Ramos (cell line): ENCODE measurements around the gene SLC8A3.

ENCODE experiments used
- in situ Hi-C: fragments of 300-500 bp; cut with MboI; formaldehyde crosslinking; loops from one replicate; pipeline ENCODE4 v1.14.3; 2022; ENCODE audit warnings: low sequenced_read_pairs; ENCODE audit not compliant: unreplicated experiment

The SLC8A3 gene

GRCh38 chr14:70078329-70078728, 110.4 kb downstream of the SLC8A3 start:
- in situ Hi-C loops: no loop called here

- in situ Hi-C loops: no loop called here
These were observed 111.0 kb downstream of the SLC8A3 start for GRCh38 chr14:70077720-70078119.

GRCh38 chr14:70077005-70077404, 111.7 kb downstream of the SLC8A3 start:
- in situ Hi-C loops: no loop called here

GRCh38 chr14:70073924-70074566, 114.7 kb downstream of the SLC8A3 start:
- in situ Hi-C loops: no loop called here

- in situ Hi-C loops: no loop called here
These were observed 119.6 kb downstream of the SLC8A3 start for GRCh38 chr14:70069186-70069585.

GRCh38 chr14:70067810-70068209, 120.9 kb downstream of the SLC8A3 start:
- in situ Hi-C loops: no loop called here

GRCh38 chr14:70064136-70064865, 124.5 kb downstream of the SLC8A3 start:
- in situ Hi-C loops: no loop called here

GRCh38 chr14:70061108-70061507, 127.6 kb downstream of the SLC8A3 start:
- in situ Hi-C loops: no loop called here

- in situ Hi-C loops: no loop called here
These were observed 129.2 kb downstream of the SLC8A3 start for GRCh38 chr14:70059545-70059944.

GRCh38 chr14:70057519-70058136, 131.1 kb downstream of the SLC8A3 start:
- in situ Hi-C loops: no loop called here

- in situ Hi-C loops: no loop called here
These were observed 135.8 kb downstream of the SLC8A3 start for GRCh38 chr14:70052990-70053389.

- in situ Hi-C loops: no loop called here
These were observed 138.6 kb downstream of the SLC8A3 start for GRCh38 chr14:70050136-70050535.

- in situ Hi-C loops: no loop called here
These were observed 139.1 kb downstream of the SLC8A3 start for GRCh38 chr14:70049605-70050004.

GRCh38 chr14:70048313-70048654, 140.5 kb downstream of the SLC8A3 start:
- in situ Hi-C loops: no loop called here

GRCh38 chr14:70047598-70048312, 141.0 kb downstream of the SLC8A3 start:
- in situ Hi-C loops: no loop called here

- in situ Hi-C loops: no loop called here
These were observed 142.8 kb downstream of the SLC8A3 start for GRCh38 chr14:70045844-70046535.

- in situ Hi-C loops: no loop called here
These were observed 143.4 kb downstream of the SLC8A3 start for GRCh38 chr14:70045310-70045709.

- in situ Hi-C loops: no loop called here
These were observed 145.8 kb downstream of the SLC8A3 start for GRCh38 chr14:70043001-70043400.

- in situ Hi-C loops: no loop called here
These were observed 152.1 kb downstream of the SLC8A3 start for GRCh38 chr14:70036665-70037064.

- in situ Hi-C loops: no loop called here
These were observed 154.5 kb downstream of the SLC8A3 start for GRCh38 chr14:70034257-70034656.
